SU-DHL-6 (cell line): ENCODE results near the gene SYT7.

Source experiments
- EZH2phosphoT487 ChIP-seq: fragments of 200-600 bp; sonication (generic), shearing (Covaris generic); conservative IDR thresholded peaks from 2 replicates; pipeline ENCODE4 v1.6.1; 2018; ENCODE audit warnings: mild to moderate bottlenecking, antibody characterized with exemption, low read length, moderate library complexity, mixed read lengths
- TF ChIP-seq, protein P1 (sequence below): fragments of 200-600 bp; sonication (generic); IDR thresholded peaks from one replicate; pipeline ENCODE4 v1.5.1; 2017; ENCODE audit warnings: antibody characterized with exemption, mild to moderate bottlenecking, low read length, moderate library complexity; ENCODE audit not compliant: insufficient read depth, poor library complexity, severe bottlenecking

DNA sequence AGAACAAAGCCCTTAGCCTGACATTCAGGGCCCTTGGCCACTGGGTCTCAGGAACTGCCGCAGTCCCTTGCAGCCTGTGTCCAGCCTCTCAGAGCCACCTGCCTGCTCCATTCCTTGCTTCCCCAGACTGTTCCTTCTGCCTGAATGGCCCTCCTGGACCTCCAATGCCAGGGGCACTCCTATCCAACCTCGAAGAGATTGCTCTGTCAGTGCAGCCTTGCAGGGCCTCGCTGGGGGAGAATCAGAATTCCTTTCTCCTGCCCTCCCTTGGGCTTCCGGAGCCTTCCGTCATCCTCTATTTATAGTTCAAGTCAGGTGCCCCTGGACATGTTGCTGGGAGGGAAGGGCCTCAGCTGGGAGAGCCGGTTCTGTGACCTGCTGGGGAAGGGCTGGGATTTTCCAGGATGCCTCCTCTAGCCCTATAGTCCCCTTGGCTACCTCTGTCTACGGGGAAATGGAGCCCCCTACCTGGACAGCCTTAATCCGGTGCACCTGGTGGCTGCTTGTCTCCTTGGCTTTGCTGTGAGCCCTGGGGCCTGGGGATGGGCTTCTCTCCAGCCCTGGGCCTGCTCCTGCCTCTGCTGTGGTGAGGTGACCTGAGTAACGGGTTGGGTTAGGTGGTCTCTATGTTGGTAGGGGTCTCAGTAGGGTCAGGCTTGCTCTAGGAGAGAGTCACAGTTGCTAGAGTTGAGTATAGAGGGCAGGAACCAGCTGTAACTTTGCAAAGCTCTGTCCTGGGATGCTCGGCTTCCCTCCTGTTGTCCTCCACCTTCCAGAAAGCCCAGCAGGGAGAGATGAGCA lies 45.9 kb upstream of the SYT7 start:
- TF ChIP-seq, protein P1, sequence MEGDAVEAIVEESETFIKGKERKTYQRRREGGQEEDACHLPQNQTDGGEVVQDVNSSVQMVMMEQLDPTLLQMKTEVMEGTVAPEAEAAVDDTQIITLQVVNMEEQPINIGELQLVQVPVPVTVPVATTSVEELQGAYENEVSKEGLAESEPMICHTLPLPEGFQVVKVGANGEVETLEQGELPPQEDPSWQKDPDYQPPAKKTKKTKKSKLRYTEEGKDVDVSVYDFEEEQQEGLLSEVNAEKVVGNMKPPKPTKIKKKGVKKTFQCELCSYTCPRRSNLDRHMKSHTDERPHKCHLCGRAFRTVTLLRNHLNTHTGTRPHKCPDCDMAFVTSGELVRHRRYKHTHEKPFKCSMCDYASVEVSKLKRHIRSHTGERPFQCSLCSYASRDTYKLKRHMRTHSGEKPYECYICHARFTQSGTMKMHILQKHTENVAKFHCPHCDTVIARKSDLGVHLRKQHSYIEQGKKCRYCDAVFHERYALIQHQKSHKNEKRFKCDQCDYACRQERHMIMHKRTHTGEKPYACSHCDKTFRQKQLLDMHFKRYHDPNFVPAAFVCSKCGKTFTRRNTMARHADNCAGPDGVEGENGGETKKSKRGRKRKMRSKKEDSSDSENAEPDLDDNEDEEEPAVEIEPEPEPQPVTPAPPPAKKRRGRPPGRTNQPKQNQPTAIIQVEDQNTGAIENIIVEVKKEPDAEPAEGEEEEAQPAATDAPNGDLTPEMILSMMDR: no peak
- TF ChIP-seq EZH2phosphoT487: no peak
